Naive thymus-derived CD8-positive, alpha-beta T cell (primary cell): Measurements from ENCODE around the gene POU4F3. TPM values are rescaled to one million over a fixed set of nuclear protein-coding genes. Genes with fewer than 3 reads are reported as not detected.
A peak's percentile ranks its signal among the peaks of the same experiment; 100 is the strongest.

Experiments used
- ATAC-seq, 2 donors: fragments of 150-1000 bp; cut with Tn5 transposase in 1 of 2; sonication (Bioruptor Pico), chemical (Tn5 transposase) in 1 of 2; 1 replicate in 1 of 2; 2 replicates in 1 of 2; pipeline ENCODE4 v1.10.0; 2021; ENCODE audit warnings: mild to moderate bottlenecking in 2 of 2, moderate library complexity in 2 of 2
- POLR2A ChIA-PET: fragments of 350-600 bp; sonication (Branson Sonifier 250); formaldehyde crosslinking; loops from one replicate; lab custom pipeline; 2021; ENCODE audit warnings: antibody characterized with exemption; lab: Charles Lee
- DNase-seq, 10 donors: peaks; one replicate each; pipeline versions ENCODE4 v3.0.0 to v3.0.0-alpha.2; 2020 to 2022
- H3K27ac Mint-ChIP-seq, 10 donors: one replicate each; pipeline ENCODE4 v1.8.0; 2020 to 2022; ENCODE audit warnings: mild to moderate bottlenecking in 10 of 10, mixed read lengths in 10 of 10, moderate library complexity in 4 of 10, inconsistent platforms in 1 of 10
- H3K27me3 Mint-ChIP-seq, 5 donors: one replicate each; pipeline ENCODE4 v1.8.0; 2021 to 2022; ENCODE audit warnings: mixed read lengths in 5 of 5
- H3K36me3 Mint-ChIP-seq, 3 donors: one replicate each; pipeline ENCODE4 v1.8.0; 2020 to 2022; ENCODE audit warnings: mixed read lengths in 3 of 3, mild to moderate bottlenecking in 2 of 3, inconsistent platforms in 1 of 3
- H3K4me1 Mint-ChIP-seq, 4 donors: one replicate each; pipeline ENCODE4 v1.8.0; 2021 to 2022; ENCODE audit warnings: mixed read lengths in 4 of 4
- H3K4me3 Mint-ChIP-seq, 10 donors: one replicate each; pipeline ENCODE4 v1.8.0; 2020 to 2022; ENCODE audit warnings: mild to moderate bottlenecking in 10 of 10, mixed read lengths in 10 of 10, moderate library complexity in 6 of 10, inconsistent platforms in 1 of 10
- H3K9me3 Mint-ChIP-seq, 9 donors: one replicate each; pipeline ENCODE4 v1.8.0; 2020 to 2022; ENCODE audit warnings: mixed read lengths in 9 of 9, mild to moderate bottlenecking in 3 of 9, inconsistent platforms in 1 of 9, moderate library complexity in 1 of 9
- polyA plus RNA-seq, 3 donors: library from polyadenylated mRNA; unstranded; fragments of 300-500 nt; fragmentation: Illumina TruSeq; gene quantifications; one replicate each; pipeline ENCODE4 v1.2.3, GENCODE V29; 2021
- total RNA-seq, 8 experiments: library from RNA in 2 of 8; stranded (reverse) in 2 of 8; gene quantifications; one replicate each; pipeline ENCODE4 v1.2.3 and lab custom pipeline; 2021 to 2026

Gene POU4F3
- total and polyA plus RNA-seq, 5 experiments from 2014 or later = 0.11 to 0.13 TPM; not detected in 3

- POLR2A ChIA-PET = no interaction called here
- no peak overlapping the region for H3K27ac Mint-ChIP-seq
- H3K4me3 Mint-ChIP-seq = no peak overlapping the region
- no peaks in the 10 kb centered on the region for H3K36me3 Mint-ChIP-seq
- peaks cover 17 to 53% (median 34%) of the 10 kb centered on the region in 5 donors for H3K27me3 Mint-ChIP-seq
- H3K9me3 Mint-ChIP-seq = peaks cover 0 to 2% (median 0%) of the 10 kb centered on the region in 9 donors
- no peak for ATAC-seq
- no peak for DNase-seq
- H3K4me1 Mint-ChIP-seq = no peaks in the 10 kb centered on the region
Observed at GRCh38 chr5:146369691-146370090, 31.1 kb downstream of the POU4F3 start.

GRCh38 chr5:146376821-146377220 is 38.2 kb downstream of the POU4F3 start:
- peaks cover 15 to 41% (median 20%) of the 10 kb centered on the region in 5 donors for H3K27me3 Mint-ChIP-seq
- H3K4me3 Mint-ChIP-seq = no peak overlapping the region
- H3K4me1 Mint-ChIP-seq = no peaks in the 10 kb centered on the region
- ATAC-seq (no peak), DNase-seq (no peak)
- H3K9me3 Mint-ChIP-seq = peaks cover 0 to 11% (median 6%) of the 10 kb centered on the region in 9 donors
- H3K27ac Mint-ChIP-seq = no peak overlapping the region
- H3K36me3 Mint-ChIP-seq = peaks cover 0 to 3% (median 0%) of the 10 kb centered on the region in 3 donors
- POLR2A ChIA-PET = no interaction called here

- H3K4me3 Mint-ChIP-seq = no peak overlapping the region
- POLR2A ChIA-PET = no interaction called here
- H3K36me3 Mint-ChIP-seq = peaks cover 0 to 3% (median 0%) of the 10 kb centered on the region in 3 donors
- no peak for DNase-seq
- ATAC-seq = no peak
- H3K4me1 Mint-ChIP-seq = no peaks in the 10 kb centered on the region
- H3K27me3 Mint-ChIP-seq = peaks cover 9 to 41% (median 18%) of the 10 kb centered on the region in 5 donors
- H3K27ac Mint-ChIP-seq = peak overlapping the region in 1 of 10 donors; percentile 40
- peaks cover 0 to 11% (median 6%) of the 10 kb centered on the region in 9 donors for H3K9me3 Mint-ChIP-seq
Observed at GRCh38 chr5:146378986-146379385, 40.3 kb downstream of the POU4F3 start.

GRCh38 chr5:146380714-146381113 is 42.1 kb downstream of the POU4F3 start:
- peaks cover 13 to 38% (median 20%) of the 10 kb centered on the region in 5 donors for H3K27me3 Mint-ChIP-seq
- POLR2A ChIA-PET = no interaction called here
- DNase-seq (no peak), ATAC-seq (no peak)
- H3K4me1 Mint-ChIP-seq = no peaks in the 10 kb centered on the region
- peaks cover 0 to 3% (median 0%) of the 10 kb centered on the region in 3 donors for H3K36me3 Mint-ChIP-seq
- peaks cover 0 to 11% (median 6%) of the 10 kb centered on the region in 9 donors for H3K9me3 Mint-ChIP-seq
- peak overlapping the region in 1 of 10 donors; percentile 43 for H3K27ac Mint-ChIP-seq
- no peak overlapping the region for H3K4me3 Mint-ChIP-seq

- Mint-ChIP-seq H3K4me1 (no peaks in the 10 kb centered on the region), H3K4me3 (no peak overlapping the region), H3K27me3 (peaks cover 0 to 5% (median 3%) of the 10 kb centered on the region in 5 donors), H3K36me3 (no peaks in the 10 kb centered on the region), H3K27ac (no peak overlapping the region), H3K9me3 (no peaks in the 10 kb centered on the region)
- ATAC-seq = no peak
- POLR2A ChIA-PET = no interaction called here
- no peak for DNase-seq
Observed at GRCh38 chr5:146388386-146388785, 49.7 kb downstream of the POU4F3 start.

- Mint-ChIP-seq H3K9me3 (no peaks in the 10 kb centered on the region), H3K36me3 (no peaks in the 10 kb centered on the region), H3K4me3 (no peak overlapping the region), H3K4me1 (no peaks in the 10 kb centered on the region), H3K27me3 (peaks cover 3 to 15% (median 7%) of the 10 kb centered on the region in 5 donors), H3K27ac (no peak overlapping the region)
- ATAC-seq (no peak), DNase-seq (no peak)
- POLR2A ChIA-PET = no interaction called here
Observed at GRCh38 chr5:146390469-146390868, 51.8 kb downstream of the POU4F3 start.

Other genes starting within 250 kb of the POU4F3 start
- gene PLAC8L1, start 233.3 kb upstream of the POU4F3 start, total RNA-seq = 1 to 10 TPM; 1.8 to 2.3 TPM
- not detected for gene PLAC8L1, start 233.3 kb upstream of the POU4F3 start, polyA plus RNA-seq
- gene LARS1, start 156.2 kb upstream of the POU4F3 start, total RNA-seq = 100 to 1,000 TPM; 178 to 187 TPM
- gene LARS1, start 156.2 kb upstream of the POU4F3 start, polyA plus RNA-seq = 100 to 1,000 TPM in 2 of 3 donors, 10 to 100 TPM in 1; 72.5 to 133 (median 110) TPM
- gene RBM27, start 135.2 kb upstream of the POU4F3 start, total RNA-seq = 10 to 100 TPM; 31.5 to 34.7 TPM
- gene RBM27, start 135.2 kb upstream of the POU4F3 start, polyA plus RNA-seq = 1 to 10 TPM; 5.7 to 7.5 (median 6.6) TPM
- gene TCERG1, start 108.5 kb downstream of the POU4F3 start, total RNA-seq = 10 to 100 TPM; 91.5 to 94.3 TPM
- 10 to 100 TPM; 31.7 to 38.4 (median 38.1) TPM for gene TCERG1, start 108.5 kb downstream of the POU4F3 start, polyA plus RNA-seq
- not detected for gene GPR151, start 177.4 kb downstream of the POU4F3 start, total RNA-seq
- not detected for gene GPR151, start 177.4 kb downstream of the POU4F3 start, polyA plus RNA-seq